HG02763 (cell line): Measurements from ENCODE around the gene TRIM46.
A peak's percentile ranks its signal among the peaks of the same experiment; 100 is the strongest.
"Not testable (repeated sequence)": the region's sequence is repeated elsewhere in the genome, so short reads cannot be mapped to it uniquely, and the experiment has no call there.

ENCODE experiments used
- ATAC-seq: cut with Tn5 transposase; IDR thresholded peaks from one replicate; pipeline ENCODE4 v1.9.1; 2021; ENCODE audit warnings: mild to moderate bottlenecking, moderate library complexity; ENCODE audit not compliant: unreplicated experiment

Gene TRIM46

DNA sequence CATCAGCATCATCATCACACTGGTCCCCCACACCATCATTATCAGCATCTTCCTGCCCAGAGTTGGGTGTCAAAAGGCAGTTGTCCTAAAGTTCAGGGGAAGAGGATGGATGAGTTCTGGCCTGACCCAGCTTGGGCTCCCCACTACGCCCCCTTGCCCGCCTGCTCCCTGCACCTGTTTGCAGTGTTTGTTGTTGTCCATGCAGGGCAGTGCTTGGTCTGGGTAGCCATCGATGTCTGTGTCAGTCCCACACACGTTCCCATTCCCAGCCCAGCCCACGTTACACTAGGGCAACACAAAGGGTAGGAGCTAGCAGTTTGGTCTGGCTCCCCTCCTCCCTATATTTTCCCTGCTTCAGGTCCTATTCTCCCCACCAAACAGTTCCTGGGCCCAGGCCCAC is 27.3 kb downstream of the TRIM46 start:
- ATAC-seq, result no peak

DNA sequence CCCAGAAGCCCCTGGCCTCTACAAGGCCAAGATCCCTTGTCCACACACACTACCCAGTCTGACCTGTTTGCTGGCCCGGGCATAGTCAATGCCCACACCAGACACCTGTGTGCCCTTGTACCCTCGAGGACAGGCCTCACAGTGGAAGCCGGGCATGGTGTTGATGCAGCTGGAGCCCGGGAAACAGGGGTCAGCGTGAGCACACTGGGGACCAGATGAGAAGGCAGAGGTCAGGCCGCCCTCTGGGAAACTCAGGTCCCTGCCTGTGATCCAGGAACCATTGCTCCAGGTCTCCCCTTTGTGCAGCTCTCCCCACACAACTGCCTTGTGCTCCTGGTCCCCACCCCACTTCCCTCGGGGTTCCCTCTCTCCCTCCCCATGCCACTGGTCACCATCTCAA is 28.5 kb downstream of the TRIM46 start:
- ATAC-seq, result no peak

DNA sequence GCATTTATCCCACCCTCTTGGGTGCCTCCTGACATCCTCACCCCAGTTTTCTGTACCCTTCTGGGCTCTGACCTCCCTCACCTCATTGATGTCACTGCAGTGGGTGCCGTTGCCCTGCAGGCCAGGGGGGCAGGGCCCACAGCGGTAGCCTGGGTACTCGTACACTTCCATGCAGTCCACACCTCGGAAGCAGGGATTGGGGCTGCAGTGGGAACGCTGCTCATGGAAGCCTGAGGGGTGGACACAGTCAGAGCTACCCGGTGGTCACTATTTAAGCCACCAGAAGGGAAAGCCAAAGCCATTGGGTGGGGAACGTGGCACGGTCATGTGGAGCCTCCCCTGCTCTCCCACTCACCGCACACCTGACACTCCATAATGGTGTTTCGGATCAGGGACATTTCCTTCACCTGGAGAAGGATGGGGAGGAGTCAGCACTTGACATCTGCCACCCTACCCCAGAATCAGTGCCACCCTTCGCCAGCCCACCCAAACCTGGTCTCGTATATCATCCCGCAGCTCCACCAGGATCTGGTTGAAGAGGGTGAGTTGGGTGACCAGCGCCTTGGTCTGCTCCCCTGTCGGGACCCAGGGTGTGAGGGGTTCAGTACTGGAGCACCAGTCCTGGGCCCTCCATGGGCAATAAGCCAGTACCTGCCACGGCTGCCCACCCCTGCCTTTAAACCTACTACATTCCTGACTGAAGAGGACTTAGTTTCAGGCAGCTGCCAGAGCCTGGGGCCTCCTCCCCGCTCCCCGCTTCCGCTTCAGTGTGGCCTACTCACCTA is 29.3 kb downstream of the TRIM46 start:
- ATAC-seq, result no peak

GRCh38 chr1:155205035-155205434 is 31.4 kb downstream of the TRIM46 start:
- ATAC-seq, result no peak

DNA sequence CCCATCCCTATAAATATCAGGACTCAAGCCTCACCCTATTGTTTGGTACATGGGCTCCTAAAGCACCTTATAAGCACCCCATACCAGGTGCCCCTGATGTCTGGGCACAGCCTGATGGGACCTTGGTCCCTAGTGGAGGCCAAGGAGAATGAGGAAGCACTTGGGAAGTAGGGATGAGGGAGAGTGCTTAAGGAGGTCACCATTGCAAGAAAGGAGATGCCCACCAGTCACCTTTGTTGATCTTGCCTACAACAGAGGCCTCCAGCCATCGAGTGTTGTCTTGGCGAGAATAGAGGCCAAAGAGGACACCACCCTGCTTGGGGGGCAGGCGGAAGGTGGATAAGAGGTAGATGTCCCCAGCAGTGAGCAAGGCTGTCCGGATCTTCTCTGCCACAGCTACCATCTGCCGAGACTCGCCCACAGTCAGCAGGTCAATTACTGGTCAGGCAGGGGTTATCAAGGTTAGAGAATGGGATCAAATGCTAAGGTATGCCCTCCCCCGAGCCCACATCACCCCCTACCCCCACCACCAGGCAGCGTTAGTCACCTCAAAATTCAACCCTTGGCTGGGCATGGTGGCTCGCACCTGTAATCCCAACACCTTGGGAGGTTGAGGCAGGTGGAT is 32.4 kb downstream of the TRIM46 start:
- ATAC-seq, result no peak

DNA sequence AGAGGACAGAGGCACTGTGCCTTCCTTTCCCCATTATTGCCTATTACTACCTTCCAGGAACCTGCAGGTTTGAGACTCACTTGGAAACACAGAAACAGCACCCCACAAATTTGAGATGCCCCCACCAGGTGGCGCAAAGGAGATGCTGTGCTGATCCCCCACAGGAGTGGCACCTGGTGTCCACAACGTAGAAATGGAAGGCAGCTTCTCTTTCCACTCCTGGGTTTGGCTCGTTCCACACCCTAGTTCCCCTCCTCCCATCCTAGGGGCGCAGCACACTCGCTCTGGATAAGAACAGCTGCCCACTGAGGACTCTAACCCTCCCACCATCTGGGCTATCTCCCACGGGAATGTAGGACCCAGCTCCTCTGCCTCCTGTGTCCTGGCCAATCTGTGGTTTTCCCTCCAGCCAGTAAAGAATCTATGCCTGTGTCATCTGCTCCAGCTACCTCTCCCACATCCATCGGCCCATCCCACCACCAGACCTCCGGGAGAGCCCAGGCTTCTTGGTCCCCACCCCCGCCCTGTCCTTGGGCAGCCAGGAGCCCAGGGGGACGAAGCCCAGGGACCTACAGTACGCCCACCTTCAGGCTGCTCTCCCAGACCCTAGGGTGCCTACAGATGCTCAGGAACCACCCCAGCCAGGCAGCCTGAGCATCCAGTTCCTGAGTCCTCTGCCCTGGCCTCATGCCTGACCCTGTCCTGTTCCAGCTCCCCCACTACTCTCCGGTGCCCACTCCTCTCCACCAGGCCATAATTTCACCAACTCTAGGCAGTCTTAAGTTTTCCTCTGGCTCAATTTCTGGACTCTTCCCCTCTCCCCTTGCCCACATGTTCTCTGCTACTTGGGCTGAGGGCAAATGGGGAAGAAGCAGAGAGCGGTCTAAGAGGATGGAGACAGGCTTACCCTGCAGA is 33.5 kb downstream of the TRIM46 start:
- no peak for ATAC-seq

DNA sequence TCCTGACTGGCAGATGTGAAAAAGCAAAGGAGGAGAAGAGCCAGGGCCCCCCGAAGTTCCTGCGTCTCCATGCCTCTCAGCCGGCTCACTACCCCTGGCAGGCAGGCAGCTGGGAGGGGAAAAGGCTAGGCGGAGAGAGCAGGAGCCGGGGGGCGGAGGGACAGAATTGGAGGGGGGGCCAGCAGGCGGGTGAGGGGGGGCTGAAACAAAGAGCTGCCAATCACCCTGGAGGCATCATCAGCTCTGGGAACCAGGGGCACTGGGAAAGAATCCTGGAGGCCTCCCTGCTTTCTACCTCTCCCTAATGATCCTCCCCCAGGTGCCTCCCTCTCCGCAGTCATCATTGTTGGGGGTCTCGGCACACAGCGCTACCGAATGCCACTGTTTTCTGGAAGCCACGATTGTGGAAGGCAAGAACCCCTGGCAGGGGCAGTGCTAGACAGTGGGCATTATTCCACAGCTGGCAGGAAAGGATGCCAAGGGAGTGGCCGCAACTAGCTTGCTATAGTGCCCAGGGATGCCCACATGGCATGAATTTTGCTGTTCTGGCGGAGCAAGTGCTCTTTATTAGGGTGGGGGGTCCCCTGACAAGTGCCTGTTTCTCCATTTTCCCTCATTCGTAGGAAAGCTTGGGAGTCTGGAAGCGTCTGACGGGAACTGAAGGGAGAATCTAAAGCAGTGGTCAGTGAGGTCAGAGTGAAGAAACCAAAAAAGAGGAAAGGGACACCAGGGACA is 34.3 kb downstream of the TRIM46 start, which contains the start of gene THBS3:
Gene THBS3 (minus strand): TSS at position 92 of the 735 bp plus-strand sequence. CDS start 21 bp downstream, at position 71.
- ATAC-seq, result no peak

GRCh38 chr1:155208541-155209311 is 35.1 kb downstream of the TRIM46 start, which contains the start of gene MTX1:
Gene MTX1 (plus strand): TSS chr1:155208695. CDS start chr1:155208805, 110 bp downstream.
- peak; percentile 71 for ATAC-seq

- ATAC-seq, result no peak
These were observed 35.7 kb downstream of the TRIM46 start for GRCh38 chr1:155209312-155209721.

DNA sequence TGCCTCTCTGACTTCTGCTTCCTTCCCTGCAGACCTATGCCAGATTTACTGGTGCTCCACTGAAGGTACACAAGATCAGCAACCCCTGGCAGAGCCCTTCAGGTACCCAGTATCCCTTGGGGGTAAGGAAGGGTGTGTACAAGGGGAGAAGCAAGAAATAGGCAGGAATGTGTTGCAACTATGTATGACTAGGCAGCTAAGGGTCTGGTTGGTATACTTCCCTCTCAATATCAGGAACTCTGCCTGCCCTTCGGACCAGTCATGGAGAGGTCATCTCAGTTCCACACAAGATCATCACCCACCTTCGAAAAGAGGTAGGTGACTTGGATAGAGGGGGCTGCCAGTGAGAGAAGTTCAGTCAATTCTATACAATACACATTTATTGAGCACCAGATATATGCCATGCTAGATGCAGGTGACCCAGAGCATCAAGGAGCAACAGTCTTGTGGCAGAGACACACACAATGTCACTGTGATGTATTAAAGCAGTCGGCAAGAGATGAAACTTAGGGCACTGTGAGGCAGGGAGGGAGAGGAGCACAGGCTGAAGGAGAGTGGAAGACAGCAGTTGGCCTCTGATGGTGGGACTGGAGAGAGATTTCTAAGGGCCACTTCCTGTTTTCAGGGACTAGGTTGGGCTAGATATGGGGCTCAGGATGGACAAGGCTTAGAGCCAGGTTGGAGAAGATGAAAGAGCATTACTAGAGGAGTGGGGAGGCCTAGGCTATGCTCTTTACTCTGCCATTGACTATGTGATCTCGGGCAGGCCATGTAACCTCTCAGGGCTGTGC is 36.9 kb downstream of the TRIM46 start:
- no peak for ATAC-seq

- not testable (repeated sequence) for ATAC-seq
These were observed 37.9 kb downstream of the TRIM46 start for GRCh38 chr1:155211381-155212050.

- not testable (repeated sequence) for ATAC-seq
These were observed 38.4 kb downstream of the TRIM46 start for GRCh38 chr1:155212051-155212440.

DNA sequence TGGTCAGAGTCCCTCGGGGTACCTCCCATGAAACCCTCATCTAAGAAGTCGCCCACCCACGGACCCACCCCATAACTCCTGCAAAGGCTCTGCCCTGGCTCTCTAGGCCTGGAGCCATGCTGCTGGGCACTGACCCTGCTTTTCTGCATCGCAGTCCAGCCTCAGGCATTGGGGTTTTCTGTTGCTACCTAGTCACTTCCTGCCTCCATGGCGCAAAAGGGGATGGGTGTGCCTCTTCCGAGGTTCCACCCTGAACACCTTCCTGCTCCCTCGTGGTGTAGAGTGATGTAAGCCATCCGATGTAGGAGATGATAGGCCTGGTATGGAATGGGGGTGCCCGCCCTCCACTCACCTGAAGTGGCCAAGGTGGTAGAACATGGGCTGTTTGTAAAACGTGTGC is 41.1 kb downstream of the TRIM46 start:
- not testable (repeated sequence) for ATAC-seq

- no peak for ATAC-seq
These were observed 45.4 kb downstream of the TRIM46 start for GRCh38 chr1:155218854-155219591.

- ATAC-seq, result no peak
These were observed 46.0 kb downstream of the TRIM46 start for GRCh38 chr1:155219592-155220031.

- ATAC-seq, result not testable (repeated sequence)
These were observed 46.7 kb downstream of the TRIM46 start for GRCh38 chr1:155220211-155220965.

DNA sequence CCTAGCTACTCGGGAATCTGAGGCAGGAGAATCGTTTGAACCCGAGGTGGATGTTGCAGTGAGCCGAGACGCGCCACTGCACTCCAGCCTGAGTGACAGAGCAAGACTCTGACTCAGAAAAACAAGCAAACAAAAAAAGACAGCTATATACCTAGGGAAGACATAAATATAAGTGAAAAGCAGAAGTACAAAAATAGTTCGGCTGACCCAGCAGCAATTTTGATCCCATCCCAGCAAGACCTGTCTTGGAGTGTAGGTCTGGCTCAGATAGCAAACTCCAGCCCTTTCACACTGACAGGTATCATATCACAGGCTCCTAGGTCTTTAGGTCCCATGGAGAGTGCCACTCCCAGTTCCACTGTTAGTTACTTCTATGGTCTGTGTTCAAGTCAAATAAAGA is 49.4 kb downstream of the TRIM46 start:
- no peak for ATAC-seq
